Measurements from ENCODE around the gene OSBPL3. TPM values are rescaled to one million over a fixed set of nuclear protein-coding genes. Genes with fewer than 3 reads are reported as not detected.
A peak's percentile ranks its signal among the peaks of the same experiment; 100 is the strongest.

Gene OSBPL3
- total RNA-seq, 4 donors from 2014 or later, result 3.2 to 11.4 (median 6.4) TPM

DNA sequence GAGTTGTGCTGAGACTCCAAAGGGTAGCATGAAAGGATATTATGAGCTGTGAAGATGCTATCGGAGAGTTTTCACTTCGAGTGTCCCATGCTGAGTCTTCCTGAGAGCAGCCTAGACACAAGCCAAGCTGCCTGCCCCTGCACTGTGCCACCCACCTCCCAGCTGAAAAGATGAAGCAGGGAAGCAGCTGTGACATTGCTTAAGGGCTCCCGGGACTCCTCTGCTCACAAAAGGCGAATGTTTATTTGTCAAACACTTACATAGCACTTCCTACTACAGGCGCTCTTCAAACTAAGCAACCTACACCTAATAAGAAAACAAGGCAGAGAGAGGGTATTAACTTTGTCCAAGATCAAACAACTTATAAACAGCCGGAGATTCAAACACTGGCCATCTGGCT is 95.6 kb downstream of the OSBPL3 start:
- no peak for ATAC-seq
- no peaks in the 10 kb centered on the region for H3K27me3 ChIP-seq
- WGBS, 2 donors (ENCODE audit: low coverage in 1 of 2), result 67 to 70% methylated on average over 3 to 4 of the region's 6 CpGs

DNA sequence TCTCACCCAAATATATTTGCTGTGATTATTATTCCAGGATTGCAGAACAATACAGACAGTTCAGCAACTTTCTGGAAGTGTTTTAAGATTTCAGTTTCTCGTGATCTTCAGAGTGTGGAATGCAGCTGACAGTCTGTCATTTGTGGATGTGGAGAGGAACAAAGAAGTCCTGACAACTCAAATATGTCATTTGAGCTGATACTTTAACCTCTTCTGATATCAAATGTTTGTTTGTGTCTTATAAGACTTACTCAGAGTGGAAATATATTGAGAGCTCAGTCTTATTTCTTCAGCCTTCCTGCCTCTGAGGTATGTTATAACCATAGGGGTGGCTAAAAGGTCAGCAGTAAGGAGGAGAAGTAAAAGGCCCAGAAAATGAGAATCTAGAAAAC is 96.4 kb downstream of the OSBPL3 start:
- Histone ChIP-seq H3K4me3 (no peak overlapping the region), H3K27me3 (no peaks in the 10 kb centered on the region), H3K9me3 (no peaks in the 10 kb centered on the region), H3K27ac (no peak overlapping the region), H3K36me3 (no peaks in the 10 kb centered on the region), H3K4me1 (peaks cover 0 to 9% (median 6%) of the 10 kb centered on the region in 3 donors)
- 57 to 78% methylated on average over 1 of the region's 1 CpG for WGBS, 2 donors (ENCODE audit: low coverage in 1 of 2)
- no peak for TF ChIP-seq POLR2AphosphoS5 (IDR thresholded peaks at IDR 0.05)
- TF ChIP-seq, protein P1, sequence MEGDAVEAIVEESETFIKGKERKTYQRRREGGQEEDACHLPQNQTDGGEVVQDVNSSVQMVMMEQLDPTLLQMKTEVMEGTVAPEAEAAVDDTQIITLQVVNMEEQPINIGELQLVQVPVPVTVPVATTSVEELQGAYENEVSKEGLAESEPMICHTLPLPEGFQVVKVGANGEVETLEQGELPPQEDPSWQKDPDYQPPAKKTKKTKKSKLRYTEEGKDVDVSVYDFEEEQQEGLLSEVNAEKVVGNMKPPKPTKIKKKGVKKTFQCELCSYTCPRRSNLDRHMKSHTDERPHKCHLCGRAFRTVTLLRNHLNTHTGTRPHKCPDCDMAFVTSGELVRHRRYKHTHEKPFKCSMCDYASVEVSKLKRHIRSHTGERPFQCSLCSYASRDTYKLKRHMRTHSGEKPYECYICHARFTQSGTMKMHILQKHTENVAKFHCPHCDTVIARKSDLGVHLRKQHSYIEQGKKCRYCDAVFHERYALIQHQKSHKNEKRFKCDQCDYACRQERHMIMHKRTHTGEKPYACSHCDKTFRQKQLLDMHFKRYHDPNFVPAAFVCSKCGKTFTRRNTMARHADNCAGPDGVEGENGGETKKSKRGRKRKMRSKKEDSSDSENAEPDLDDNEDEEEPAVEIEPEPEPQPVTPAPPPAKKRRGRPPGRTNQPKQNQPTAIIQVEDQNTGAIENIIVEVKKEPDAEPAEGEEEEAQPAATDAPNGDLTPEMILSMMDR (IDR thresholded peaks at IDR 0.05), result no peak
- no peak for TF ChIP-seq POLR2A (IDR thresholded peaks at IDR 0.05)
- no peak for TF ChIP-seq EP300 (IDR thresholded peaks at IDR 0.05)
- ATAC-seq, result no peak

More for the DNA sequence above, 95.6 kb downstream of the OSBPL3 start:
- H3K4me3 ChIP-seq, result no peak overlapping the region
- no peaks in the 10 kb centered on the region for H3K9me3 ChIP-seq
- H3K27ac ChIP-seq, result no peak overlapping the region
- no peaks in the 10 kb centered on the region for H3K36me3 ChIP-seq
- peaks cover 0 to 9% (median 6%) of the 10 kb centered on the region in 3 donors for H3K4me1 ChIP-seq
- TF ChIP-seq POLR2AphosphoS5 (IDR thresholded peaks at IDR 0.05), result no peak
- TF ChIP-seq, protein P1 (IDR thresholded peaks at IDR 0.05), result no peak
- TF ChIP-seq EP300 (IDR thresholded peaks at IDR 0.05), result no peak
- no peak for TF ChIP-seq POLR2A (IDR thresholded peaks at IDR 0.05)

DNA sequence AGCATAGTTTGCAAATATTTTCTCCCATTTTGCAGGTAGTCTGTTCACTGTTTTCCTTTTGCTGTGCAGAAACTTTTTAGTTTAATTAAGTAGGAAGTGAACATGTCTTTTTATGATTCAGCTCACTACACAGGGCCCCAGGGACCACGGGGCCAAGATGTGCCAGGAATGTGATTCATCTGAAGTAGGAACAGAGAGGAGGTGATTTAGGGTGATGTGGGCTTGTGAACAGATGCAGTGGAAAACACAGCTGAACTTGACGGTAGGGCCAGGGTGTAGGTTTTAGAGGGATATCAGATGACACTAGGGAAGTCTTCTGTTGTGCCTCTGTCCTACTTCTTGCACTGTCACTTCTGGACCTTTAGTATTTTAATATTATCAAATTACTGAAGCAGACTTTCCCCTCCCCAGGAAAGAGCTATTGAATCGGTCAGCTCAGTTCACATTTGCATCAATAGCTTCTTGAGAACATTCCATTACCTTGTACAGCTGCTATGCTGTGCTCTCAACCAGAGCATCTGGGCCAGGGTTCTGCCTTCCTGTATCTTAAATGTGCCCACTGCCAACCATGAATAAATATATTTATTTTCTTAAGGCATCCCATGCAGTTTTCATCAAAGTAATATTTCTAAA is 96.9 kb downstream of the OSBPL3 start:
- no peaks in the 10 kb centered on the region for H3K27me3 ChIP-seq
- no peak for TF ChIP-seq POLR2A (IDR thresholded peaks at IDR 0.05)
- TF ChIP-seq POLR2AphosphoS5 (IDR thresholded peaks at IDR 0.05), result no peak
- no peak for TF ChIP-seq EP300 (IDR thresholded peaks at IDR 0.05)
- TF ChIP-seq, protein P1 (IDR thresholded peaks at IDR 0.05), result no peak
- peak; percentile 71 for ATAC-seq
- no peaks in the 10 kb centered on the region for H3K9me3 ChIP-seq
- no peak overlapping the region for H3K27ac ChIP-seq
- H3K36me3 ChIP-seq, result no peaks in the 10 kb centered on the region
- H3K4me3 ChIP-seq, result no peak overlapping the region
- 29 to 35% methylated on average over 2 to 3 of the region's 3 CpGs for WGBS, 2 donors (ENCODE audit: low coverage in 1 of 2)
- peaks cover 0 to 9% (median 6%) of the 10 kb centered on the region in 3 donors for H3K4me1 ChIP-seq

DNA sequence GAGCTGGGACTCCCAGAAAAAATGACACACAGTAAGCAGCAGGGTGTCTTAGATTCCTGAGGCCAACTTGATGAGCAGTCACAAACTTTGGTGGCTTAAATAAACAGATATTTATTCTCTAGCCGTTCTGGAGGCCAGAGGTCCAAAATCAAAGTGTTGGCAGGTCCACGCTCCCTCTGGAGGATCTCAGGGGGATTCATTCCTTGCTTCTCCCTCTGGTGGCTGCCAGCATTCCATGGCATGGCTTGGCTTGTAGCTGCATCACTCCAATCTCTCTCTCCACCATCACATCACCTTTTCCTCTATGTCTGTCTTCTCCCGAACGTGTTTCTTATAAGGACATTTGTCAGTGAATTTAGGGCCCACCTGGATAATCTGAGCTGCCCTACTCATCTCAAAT is 98.4 kb downstream of the OSBPL3 start:
- ATAC-seq, result no peak
- 58 to 86% methylated on average over 3 to 4 of the region's 4 CpGs for WGBS, 2 donors (ENCODE audit: low coverage in 1 of 2)
- peaks cover 0 to 9% (median 6%) of the 10 kb centered on the region in 3 donors for H3K4me1 ChIP-seq
- no peaks in the 10 kb centered on the region for H3K36me3 ChIP-seq
- H3K27me3 ChIP-seq, result no peaks in the 10 kb centered on the region
- H3K27ac ChIP-seq, result no peak overlapping the region
- no peak overlapping the region for H3K4me3 ChIP-seq
- no peak for TF ChIP-seq POLR2A (IDR thresholded peaks at IDR 0.05)
- TF ChIP-seq, protein P1 (IDR thresholded peaks at IDR 0.05), result no peak
- no peak for TF ChIP-seq EP300 (IDR thresholded peaks at IDR 0.05)
- no peak for TF ChIP-seq POLR2AphosphoS5 (IDR thresholded peaks at IDR 0.05)
- H3K9me3 ChIP-seq, result no peaks in the 10 kb centered on the region

DNA sequence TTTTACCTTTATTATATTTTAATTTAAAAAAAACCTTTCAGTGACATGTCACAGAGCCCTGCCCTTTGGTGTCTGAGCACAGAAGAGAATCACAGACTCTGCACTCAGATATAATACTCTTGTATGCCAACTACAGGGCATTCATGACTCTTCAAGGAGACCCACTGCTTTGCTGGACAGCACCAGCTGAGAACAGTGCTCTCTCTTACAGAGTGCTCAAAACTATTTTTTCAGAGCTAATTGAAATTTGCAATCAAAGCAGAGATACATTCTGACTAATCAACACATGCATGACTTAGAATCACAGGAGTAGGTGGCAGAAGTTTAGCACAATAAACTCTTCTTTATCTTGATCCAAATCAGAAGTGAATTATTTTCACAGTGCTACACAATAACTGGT is 99.1 kb downstream of the OSBPL3 start:
- no peak overlapping the region for H3K4me3 ChIP-seq
- no peaks in the 10 kb centered on the region for H3K36me3 ChIP-seq
- no peaks in the 10 kb centered on the region for H3K9me3 ChIP-seq
- no peak for ATAC-seq
- no peak overlapping the region for H3K27ac ChIP-seq
- no peak for TF ChIP-seq POLR2A (IDR thresholded peaks at IDR 0.05)
- peaks cover 0 to 9% (median 6%) of the 10 kb centered on the region in 3 donors for H3K4me1 ChIP-seq
- no peaks in the 10 kb centered on the region for H3K27me3 ChIP-seq

Data from gastroesophageal sphincter (tissue), 4 donors.